Stromal cell of bone marrow (primary cell): ENCODE results near the gene KLHDC3.
"Not testable (repeated sequence)": the region's sequence is repeated elsewhere in the genome, so short reads cannot be mapped to it uniquely, and the experiment has no call there.

Experiments used
- DNase-seq: peaks from one replicate; pipeline ENCODE4 v3.0.0-alpha.2; 2012; ENCODE audit warnings: low read depth

The KLHDC3 gene

GRCh38 chr6:42988486-42989020 lies 25.5 kb upstream of the KLHDC3 start:
- peak; percentile 82 for DNase-seq

DNA sequence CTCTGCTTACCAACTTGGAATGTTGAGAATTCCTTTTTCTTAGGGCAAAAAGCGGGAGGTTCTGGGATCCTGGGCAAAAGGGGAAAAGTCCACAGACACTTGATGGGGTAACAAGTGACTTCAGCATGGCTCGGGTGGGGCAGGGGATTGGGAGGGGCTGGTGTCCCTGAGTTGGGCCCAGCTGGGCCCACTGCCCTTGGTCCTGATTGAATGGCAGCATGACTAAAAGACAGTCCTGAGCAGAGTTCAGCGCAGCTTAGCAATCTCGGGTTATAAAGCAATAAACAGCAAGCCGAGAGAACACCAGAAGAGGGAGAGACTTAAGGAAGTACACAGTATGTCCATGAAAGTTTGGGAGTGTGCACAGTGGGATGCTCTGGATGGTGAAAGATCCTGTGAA lies 24.1 kb upstream of the KLHDC3 start:
- no peak for DNase-seq

DNA sequence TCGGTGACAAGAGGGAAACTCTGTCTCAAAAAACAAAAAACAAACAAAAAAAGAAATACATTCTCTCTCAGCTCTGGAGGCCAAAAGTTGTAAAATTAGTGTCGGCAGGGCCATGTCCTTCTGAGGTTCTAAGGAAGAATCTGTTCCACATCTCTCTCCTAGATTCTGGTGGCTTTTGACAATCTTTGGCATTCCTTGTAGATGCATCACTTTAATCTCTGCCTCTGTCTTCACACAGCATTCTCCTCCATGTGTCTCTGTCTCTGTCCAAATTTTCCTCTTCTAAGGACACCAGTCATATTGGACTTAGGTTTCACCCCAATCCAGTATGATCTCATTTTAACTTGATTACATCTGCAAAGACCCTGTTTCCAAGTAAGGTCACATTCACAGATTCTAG lies 20.6 kb upstream of the KLHDC3 start:
- no peak for DNase-seq

DNA sequence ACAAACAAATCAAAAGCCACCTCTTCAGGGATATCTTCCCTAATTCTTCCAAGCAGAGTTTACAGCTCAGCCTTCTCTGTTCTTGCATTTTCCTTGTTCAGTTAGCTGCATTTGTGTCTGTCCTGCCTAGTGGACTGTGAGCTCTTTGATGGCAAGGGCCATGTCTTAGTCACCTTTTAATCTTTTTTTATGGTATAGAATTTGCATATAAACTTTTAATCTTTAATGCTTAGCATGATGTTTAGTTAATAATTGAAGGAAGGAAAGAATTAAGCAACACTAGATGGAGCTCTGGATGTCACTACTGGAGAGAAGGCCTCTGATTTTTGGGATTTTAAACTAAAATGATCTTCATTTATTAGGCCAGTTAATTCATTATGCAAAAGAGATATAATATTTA lies 17.5 kb upstream of the KLHDC3 start:
- no peak for DNase-seq

DNA sequence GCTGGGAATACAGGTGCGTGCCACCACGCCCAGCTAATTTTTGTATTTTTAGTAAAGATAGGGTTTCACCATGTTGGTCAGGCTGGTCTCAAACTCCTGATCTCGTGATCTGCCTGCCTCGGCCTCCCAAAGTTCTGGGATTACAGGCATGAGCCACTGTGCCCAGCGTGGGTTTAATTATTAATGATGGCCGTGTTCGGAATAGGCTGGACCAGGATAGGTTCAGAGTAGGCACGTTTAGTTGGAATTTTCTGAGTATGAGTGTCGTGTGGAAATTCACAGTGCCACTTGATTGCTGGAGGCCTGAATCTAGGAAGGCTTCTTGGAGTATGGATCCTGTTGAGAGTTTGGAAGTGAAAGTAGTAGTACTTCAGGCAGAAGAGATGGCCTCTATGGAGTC lies 15.8 kb upstream of the KLHDC3 start:
- not testable (repeated sequence) for DNase-seq

- no peak for DNase-seq
Observed at GRCh38 chr6:43001843-43002242, 12.2 kb upstream of the KLHDC3 start.

- DNase-seq, result no peak
Observed at GRCh38 chr6:43005844-43006243, 8.2 kb upstream of the KLHDC3 start.

DNA sequence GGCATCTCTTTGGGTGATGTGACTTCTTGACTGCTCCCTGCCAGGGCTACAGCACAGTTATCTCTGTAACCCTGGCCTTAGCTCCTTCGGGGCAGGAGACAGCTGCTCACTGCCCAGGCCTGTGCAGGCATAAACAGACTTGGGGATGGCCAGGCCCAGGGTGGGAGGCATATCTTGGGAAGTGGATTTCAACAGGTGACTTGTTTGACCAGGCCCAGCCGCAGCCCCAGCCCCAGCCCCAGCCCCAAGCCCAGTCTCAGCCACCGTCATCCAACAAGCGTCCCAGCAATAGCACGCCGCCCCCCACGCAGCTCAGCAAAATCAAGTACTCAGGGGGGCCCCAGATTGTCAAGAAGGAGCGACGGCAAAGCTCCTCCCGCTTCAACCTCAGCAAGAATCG lies 7.8 kb upstream of the KLHDC3 start:
- no peak for DNase-seq

GRCh38 chr6:43007126-43007525 lies 6.9 kb upstream of the KLHDC3 start:
- DNase-seq, result no peak

GRCh38 chr6:43009124-43009523 lies 4.9 kb upstream of the KLHDC3 start:
- no peak for DNase-seq

DNA sequence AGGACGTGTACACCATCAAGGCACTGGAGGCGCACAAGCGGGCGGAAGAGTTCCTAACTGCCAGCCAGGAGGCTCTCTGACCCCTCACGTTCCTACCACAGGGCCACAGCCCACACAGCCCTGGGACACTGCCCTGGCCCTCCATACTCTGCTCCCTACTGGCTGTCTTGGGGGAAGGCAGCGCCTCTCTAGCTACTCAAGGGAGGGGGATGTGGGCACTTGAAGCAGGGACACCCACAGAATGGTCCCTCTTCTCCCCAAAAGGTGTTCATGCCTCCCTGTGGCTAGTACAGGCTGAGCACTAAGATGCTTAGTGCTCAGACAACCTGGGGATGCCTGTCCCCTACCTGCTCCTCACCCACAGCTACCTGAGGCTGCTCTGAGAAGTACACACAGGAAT lies 2.8 kb upstream of the KLHDC3 start:
- DNase-seq, result no peak

DNA sequence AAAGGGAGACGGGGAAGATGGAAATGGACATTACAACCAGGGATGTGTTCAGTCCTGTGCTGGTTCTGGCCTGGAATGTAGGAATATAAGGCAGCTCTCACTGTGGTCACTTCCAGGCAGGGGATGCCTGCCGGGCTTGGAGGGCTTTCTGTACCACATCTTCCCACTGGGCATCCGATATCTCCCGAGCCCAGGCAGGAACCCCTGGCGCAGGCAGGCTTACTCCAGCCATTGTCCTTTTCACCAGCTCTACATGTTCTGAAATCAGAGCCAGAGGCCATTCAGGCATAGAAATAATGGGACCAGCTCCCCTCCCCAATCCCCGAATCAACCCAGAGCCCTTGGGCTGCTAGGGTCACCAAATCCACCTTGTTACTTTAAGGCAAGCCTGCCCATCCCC lies 1.7 kb upstream of the KLHDC3 start:
- DNase-seq, result no peak

DNA sequence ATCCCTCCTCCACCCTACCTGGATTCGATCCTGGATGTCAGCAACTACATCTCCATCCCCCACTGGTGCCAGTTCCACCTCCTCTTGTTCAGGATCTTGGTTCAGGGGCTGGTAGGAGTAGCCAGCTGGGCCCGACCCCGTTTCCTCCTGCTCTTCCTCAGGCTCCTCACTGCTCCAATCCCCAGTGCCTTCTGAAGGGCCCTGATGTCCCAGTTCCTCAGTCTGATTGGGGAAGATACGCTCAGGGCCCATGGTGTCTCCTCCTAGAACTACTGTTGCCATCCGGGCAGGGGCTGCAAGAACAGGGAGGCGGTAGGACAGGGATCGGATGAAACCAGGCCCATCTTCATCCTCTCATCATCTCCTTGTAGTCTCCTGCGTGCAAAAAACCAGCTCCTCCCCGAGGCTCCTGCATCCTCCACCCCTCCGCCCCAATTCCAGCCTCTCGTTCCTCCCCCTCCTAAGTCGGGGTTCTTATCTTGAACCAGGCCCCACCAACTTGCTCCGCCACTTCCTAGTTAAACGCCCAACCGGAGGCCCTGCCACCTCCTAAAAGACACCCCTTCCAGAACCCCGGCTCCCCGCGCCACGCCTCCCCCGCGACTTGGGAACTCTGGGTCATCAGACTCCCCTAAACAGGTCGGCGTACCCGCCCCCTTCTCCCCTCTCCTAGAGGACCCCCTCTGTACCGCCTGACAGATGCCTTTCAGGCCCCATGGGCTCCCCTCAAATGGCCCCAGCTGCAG lies 779 bp upstream of the KLHDC3 start:
- DNase-seq, result no peak

GRCh38 chr6:43014434-43014909 lies 423 bp downstream of the KLHDC3 start:
- no peak for DNase-seq

DNA sequence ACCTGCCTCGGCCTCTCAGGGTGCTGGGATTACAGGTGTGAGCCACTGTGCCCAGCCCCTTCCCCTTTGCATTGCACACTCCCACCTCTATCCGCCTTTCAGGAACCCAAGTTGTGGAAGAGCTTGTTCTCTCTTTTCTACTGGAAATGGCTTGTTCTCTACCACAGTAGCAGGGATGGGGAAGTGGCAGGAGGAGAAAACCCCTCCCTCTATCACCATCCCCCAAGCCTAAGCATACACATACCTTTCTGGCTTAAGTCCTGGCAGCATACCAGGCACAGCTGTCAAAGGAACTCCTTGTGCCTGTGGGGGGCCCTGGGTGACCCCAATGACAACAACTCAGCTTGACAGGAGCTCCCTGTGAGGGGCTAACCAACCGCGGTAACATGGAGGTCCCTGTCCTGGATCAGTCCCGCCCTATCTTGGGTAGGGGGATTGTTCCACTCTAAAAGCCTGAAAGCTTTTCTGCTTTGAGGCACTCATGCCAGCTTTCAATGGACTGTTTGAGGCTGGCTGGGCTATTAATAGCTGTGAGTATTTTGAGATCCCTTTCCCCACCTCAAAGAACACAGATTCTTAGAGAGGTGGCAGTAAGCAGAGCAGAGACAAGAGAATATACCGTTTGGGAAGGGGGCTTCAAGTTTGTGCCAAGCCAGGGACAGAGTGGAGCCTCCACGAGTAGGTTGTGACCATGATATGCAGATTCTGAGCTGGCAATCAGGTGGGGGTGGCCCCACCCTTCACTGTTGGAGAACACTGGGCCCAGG lies 2.3 kb downstream of the KLHDC3 start:
- no peak for DNase-seq

GRCh38 chr6:43016943-43017334 lies 2.9 kb downstream of the KLHDC3 start:
- DNase-seq, result no peak

DNA sequence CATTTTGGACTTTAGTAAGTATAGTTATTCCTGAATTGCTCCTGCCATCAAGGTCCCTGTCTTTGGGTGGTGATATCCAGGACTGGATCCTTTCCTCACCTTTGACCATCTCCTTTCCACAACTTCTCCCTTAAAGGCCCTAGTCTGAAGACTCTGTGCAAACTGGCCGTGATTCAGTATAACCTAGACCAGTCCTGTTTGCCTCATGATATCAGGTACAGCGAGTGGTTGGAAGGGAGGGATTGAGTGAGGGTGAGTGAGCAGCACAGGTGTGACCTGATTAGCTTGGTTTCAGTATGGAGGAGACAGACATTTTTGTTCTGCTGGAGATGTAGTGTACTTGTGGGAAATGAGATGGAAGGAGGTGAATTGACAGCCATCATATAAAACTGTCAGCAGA lies 5.1 kb downstream of the KLHDC3 start:
- DNase-seq, result no peak

- DNase-seq, result no peak
Observed at GRCh38 chr6:43020052-43020705, 6.1 kb downstream of the KLHDC3 start.

DNA sequence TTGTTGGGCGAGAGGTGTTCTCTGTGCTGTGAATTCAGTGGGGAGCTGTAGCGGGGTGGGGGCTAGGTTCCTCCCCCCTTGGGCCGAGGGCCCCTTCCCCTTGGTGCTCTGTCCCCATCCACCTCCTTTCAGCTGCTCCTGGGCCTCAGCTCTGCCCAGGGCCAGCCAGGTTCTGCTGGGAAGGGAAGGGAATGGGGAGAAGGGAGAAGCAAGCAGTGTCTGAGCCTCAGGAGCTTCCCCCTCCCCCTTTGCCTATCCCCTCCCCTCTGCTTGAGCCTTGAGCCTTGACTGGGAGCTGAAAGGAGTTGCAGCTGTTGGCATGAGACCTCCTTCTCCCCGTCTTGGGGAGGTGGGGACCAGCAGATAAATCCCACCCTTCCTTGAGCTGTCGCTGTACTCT lies 6.8 kb downstream of the KLHDC3 start:
- DNase-seq, result no peak

GRCh38 chr6:43021270-43022047 lies 7.4 kb downstream of the KLHDC3 start, which contains the start of gene RRP36:
Gene RRP36 (plus strand): TSS chr6:43021623. CDS start chr6:43021655, 32 bp downstream.
- DNase-seq, result peak; percentile 52

DNA sequence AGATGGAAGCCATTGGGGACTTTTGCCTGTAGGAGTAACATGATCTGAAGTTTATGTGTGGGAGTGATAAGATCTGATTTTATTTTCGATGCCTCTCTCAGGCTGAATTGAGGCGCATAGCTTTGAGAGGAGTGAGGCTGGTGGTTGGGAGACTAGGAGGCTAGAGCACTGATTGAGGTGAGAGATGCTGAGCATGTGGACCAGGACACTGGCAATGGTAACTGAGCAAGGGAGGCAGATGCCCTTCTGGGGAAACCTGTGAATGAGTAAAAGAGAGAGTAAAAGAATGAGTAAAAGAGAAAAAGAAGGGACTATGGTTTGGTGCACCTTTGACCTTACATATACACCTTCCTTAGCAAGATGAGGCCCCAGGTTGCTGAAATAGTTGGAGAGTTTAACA lies 10.4 kb downstream of the KLHDC3 start:
- DNase-seq, result no peak

- no peak for DNase-seq
Observed at GRCh38 chr6:43026365-43026764, 12.3 kb downstream of the KLHDC3 start.
